IMR-90 (cell line): ENCODE data around the gene FTCDNL1. TPM values are rescaled to one million over a fixed set of nuclear protein-coding genes. Genes with fewer than 3 reads are reported as not detected.
A peak's percentile ranks its signal among the peaks of the same experiment; 100 is the strongest.

Experiments
- ATAC-seq: fragments of 200-7000 bp; cut with Tn5 transposase; 2 replicates; pipeline ENCODE4 v1.9.1; 2020; ENCODE audit warnings: low read depth, mild to moderate bottlenecking, moderate library complexity
- BruUV-seq: library from RNA; stranded (reverse); fragments of 400-500 nt; replicated peaks from 2 replicates; lab custom pipeline; 2021; lab: Mats Ljungman, UMichigan
- CTCF ChIA-PET: fragments of 300-600 bp; formaldehyde crosslinking; extraction: SDS; loops from one replicate; lab custom pipeline; 2021; ENCODE audit warnings: antibody characterized with exemption; lab: Yijun Ruan, JAX
- POLR2A ChIA-PET: fragments of 300-600 bp; sonication (Branson Sonifier 250); formaldehyde crosslinking; loops from one replicate; lab custom pipeline; 2022; ENCODE audit warnings: antibody characterized with exemption; ENCODE audit not compliant: unreplicated experiment; lab: Charles Lee
- DNase-seq: peaks from one replicate; pipeline ENCODE4 v3.0.0; 2013
- H2AFZ ChIP-seq: replicated peaks from 2 replicates; pipeline ENCODE3; 2013; ENCODE audit warnings: low read length, mild to moderate bottlenecking; ENCODE audit not compliant: poor library complexity
- H2AK5ac ChIP-seq: 2 replicates; pipeline ENCODE4 v1.6.1; 2013; ENCODE audit warnings: low read depth, low read length, inconsistent platforms
- H2AK9ac ChIP-seq: replicated peaks from 2 replicates; pipeline ENCODE3; 2013; ENCODE audit warnings: mild to moderate bottlenecking, low read depth, low read length, moderate library complexity; ENCODE audit not compliant: poor library complexity
- H2BK120ac ChIP-seq: 2 replicates; pipeline ENCODE4 v1.6.1; 2013; ENCODE audit warnings: low read depth, low read length, inconsistent platforms
- H2BK15ac ChIP-seq: 3 replicates; pipeline ENCODE4 v1.6.1; 2013; ENCODE audit warnings: low read depth, low read length, inconsistent platforms
- H2BK20ac ChIP-seq: 2 replicates; pipeline ENCODE4 v1.6.1; 2013; ENCODE audit warnings: low read depth, mild to moderate bottlenecking, inconsistent platforms, low read length, moderate library complexity
- H2BK5ac ChIP-seq: 2 replicates; pipeline ENCODE4 v1.6.1; 2013; ENCODE audit warnings: mild to moderate bottlenecking, low read depth, low read length, inconsistent platforms; ENCODE audit not compliant: poor library complexity, severe bottlenecking
- H3K14ac ChIP-seq: replicated peaks from 2 replicates; pipeline ENCODE4 v1.6.1; 2013; ENCODE audit warnings: low read depth, low read length, inconsistent platforms
- H3K18ac ChIP-seq: 2 replicates; pipeline ENCODE4 v1.6.1; 2013; ENCODE audit warnings: low read depth, low read length, control low read depth
- H3K23ac ChIP-seq: 2 replicates; pipeline ENCODE4 v1.6.1; 2013; ENCODE audit warnings: low read depth, low read length, inconsistent platforms
- H3K27ac ChIP-seq: 2 replicates; pipeline ENCODE4 v1.5.1; 2013; ENCODE audit warnings: mild to moderate bottlenecking, control low read depth, low read length; ENCODE audit not compliant: insufficient read depth
- H3K27me3 ChIP-seq: 2 replicates; pipeline ENCODE4 v1.6.1; 2013; ENCODE audit warnings: low read length; ENCODE audit not compliant: control insufficient read depth, insufficient read depth
- H3K36me3 ChIP-seq: 2 replicates; pipeline ENCODE4 v1.6.1; 2013; ENCODE audit warnings: low read length, mixed read lengths; ENCODE audit not compliant: control insufficient read depth, insufficient read depth
- H3K4ac ChIP-seq: 2 replicates; pipeline ENCODE4 v1.6.1; 2013; ENCODE audit warnings: low read depth, low read length, inconsistent platforms
- H3K4me1 ChIP-seq: 2 replicates; pipeline ENCODE4 v1.6.1; 2013; ENCODE audit warnings: low read length, mixed read lengths; ENCODE audit not compliant: control insufficient read depth, insufficient read depth
- H3K4me2 ChIP-seq: 2 replicates; pipeline ENCODE4 v1.6.1; 2013; ENCODE audit warnings: low read depth, mild to moderate bottlenecking, control low read depth, low read length, moderate library complexity
- H3K4me3 ChIP-seq: 2 replicates; pipeline ENCODE4 v1.5.1; 2013; ENCODE audit warnings: low read depth, mild to moderate bottlenecking, control low read depth, low read length, moderate library complexity; ENCODE audit not compliant: insufficient read depth
- H3K56ac ChIP-seq: 2 replicates; pipeline ENCODE4 v1.6.1; 2013; ENCODE audit warnings: low read length, inconsistent platforms; ENCODE audit not compliant: insufficient read depth; ENCODE audit errors: extremely low read depth
- H3K79me1 ChIP-seq, 2 experiments: 2 replicates each; pipeline ENCODE4 v1.6.1; 2013; ENCODE audit warnings: low read length in 2 of 2, inconsistent platforms in 1 of 2, low read depth in 1 of 2
- H3K9ac ChIP-seq: 2 replicates; pipeline ENCODE4 v1.6.1; 2013; ENCODE audit warnings: low read depth, low read length, control low read depth
- H3K9me1 ChIP-seq: 2 replicates; pipeline ENCODE4 v1.6.1; 2013; ENCODE audit warnings: low read length, inconsistent platforms; ENCODE audit not compliant: insufficient read depth
- H3K9me3 ChIP-seq: 2 replicates; pipeline ENCODE4 v1.6.1; 2013; ENCODE audit warnings: low read length; ENCODE audit not compliant: control insufficient read depth, insufficient read depth
- H4K20me1 ChIP-seq: 2 replicates; pipeline ENCODE4 v1.6.1; 2013; ENCODE audit warnings: low read length, inconsistent platforms; ENCODE audit not compliant: insufficient read depth
- H4K5ac ChIP-seq: 2 replicates; pipeline ENCODE4 v1.6.1; 2013; ENCODE audit warnings: mild to moderate bottlenecking, low read depth, low read length, control low read depth
- H4K8ac ChIP-seq, 2 experiments: 2 replicates each; pipeline ENCODE4 v1.6.1; 2013; ENCODE audit warnings: low read depth in 2 of 2, low read length in 2 of 2, control low read depth in 1 of 2, inconsistent platforms in 1 of 2
- H4K91ac ChIP-seq: 2 replicates; pipeline ENCODE4 v1.6.1; 2013; ENCODE audit warnings: low read depth, low read length, inconsistent platforms; ENCODE audit not compliant: insufficient read depth
- MAFK ChIP-seq: IDR thresholded peaks from 2 replicates; pipeline ENCODE4 v1.6.1; 2012; ENCODE audit warnings: low read depth, low read length, improper control_type of control experiment
- MXI1 ChIP-seq: IDR thresholded peaks from 2 replicates; pipeline ENCODE4 v1.6.1; 2012; ENCODE audit warnings: low read depth, mild to moderate bottlenecking, low read length, moderate library complexity, borderline replicate concordance
- POLR2A ChIP-seq: IDR thresholded peaks from 2 replicates; pipeline ENCODE4 v1.6.1; 2012; ENCODE audit warnings: mild to moderate bottlenecking, low read depth, low read length
- WGBS, 2 experiments: methylation state at CpG; one replicate each; pipeline versions ENCODE4 v1.1.5 to v1.1.7; 2013; ENCODE audit warnings: missing lambda C conversion rate in 2 of 2; ENCODE audit not compliant: insufficient read length in 1 of 2; ENCODE audit errors: extremely low coverage in 2 of 2; 5-methylcytosine and 5-hydroxymethylcytosine counted together
- dilution Hi-C: fragments of 300-500 bp; cut with HindIII; formaldehyde crosslinking; loops from one replicate; pipeline ENCODE4 v1.14.3; 2018; ENCODE audit warnings: low sequenced_read_pairs; ENCODE audit not compliant: unreplicated experiment
- in situ Hi-C: fragments of 300-500 bp; cut with MboI; formaldehyde crosslinking; loops from 3 replicates; pipeline ENCODE4 v1.14.3; 2019; ENCODE audit warnings: low sequenced_read_pairs, inconsistent platforms, mixed read lengths
- intact Hi-C: fragments of 100-400 bp; cut with micrococcal nuclease; formaldehyde crosslinking; loops from 2 replicates; pipeline ENCODE4 v1.10.0; 2022
- polyA plus RNA-seq, 3 experiments: library from polyadenylated mRNA; depleted of rRNA; stranded (reverse); fragments of >200 nt; gene quantifications; 2 replicates each; pipeline ENCODE4 v1.2.3, GENCODE V29; 2012; ENCODE audit warnings: low replicate concordance in 1 of 3
- total RNA-seq: library from RNA; depleted of rRNA; stranded (reverse); fragments of >200 nt; gene quantifications from 2 replicates; pipeline ENCODE4 v1.2.3, GENCODE V29; 2012

The FTCDNL1 gene
- total and polyA plus RNA-seq, 2 of the 4 experiments (the other 2 are of a cell fraction) = 0.18 to 0.21 TPM

- intact Hi-C loops = loop anchor here (5.0 kb wide), 1 partner anchor 34 kb away; no protein-coding TSS in a partner anchor
- H3K27me3 ChIP-seq = peaks cover 34% of the 10 kb centered on the region
- POLR2A ChIA-PET = no interaction called here
Measured at GRCh38 chr2:199851501-199851810, 464 bp upstream of the FTCDNL1 start.

More at GRCh38 chr2:199851501-199851810, 464 bp upstream of the FTCDNL1 start:
- peak overlapping the region; percentile 94 for H2AFZ ChIP-seq
- H2AK9ac ChIP-seq = no peak overlapping the region
- dilution Hi-C loops = no loop called here
- H3K79me1 ChIP-seq = no peaks in the 10 kb centered on the region
- no peak overlapping the region for H3K18ac ChIP-seq
- no peak overlapping the region for H2AK5ac ChIP-seq
- no peak overlapping the region for H4K8ac ChIP-seq
- no TSS peak for BruUV-seq
- H3K23ac ChIP-seq = no peak overlapping the region; the same call in 1 of the 2 replicates
- H3K4me1 ChIP-seq = no peaks in the 10 kb centered on the region
- TF ChIP-seq MAFK = no peak
- no peak for TF ChIP-seq MXI1
- TF ChIP-seq POLR2A = no peak
- H4K5ac ChIP-seq = no peak overlapping the region
- no peak overlapping the region for H2BK5ac ChIP-seq
- H3K9me1 ChIP-seq = no peaks in the 10 kb centered on the region
- H3K27ac ChIP-seq = no peak overlapping the region
- H2BK20ac ChIP-seq = no peak overlapping the region
- 20% methylated on average over 1 of the region's 8 CpGs; no CpG with 5 or more reads in 1 of the 2 experiments for WGBS, 2 experiments
- no peak for DNase-seq
- H3K56ac ChIP-seq = peak overlapping the region; percentile 26; the same call in 1 of the 2 replicates
- in situ Hi-C loops = no loop called here
- no peak overlapping the region for H2BK15ac ChIP-seq
- CTCF ChIA-PET = no interaction called here
- H3K14ac ChIP-seq = no peak overlapping the region
- ATAC-seq = no peak
- H3K4ac ChIP-seq = no peak overlapping the region
- no peaks in the 10 kb centered on the region for H3K36me3 ChIP-seq
- peak overlapping the region; percentile 51 for H3K4me3 ChIP-seq
- no peaks in the 10 kb centered on the region for H4K20me1 ChIP-seq
- no peaks in the 10 kb centered on the region for H3K9me3 ChIP-seq
- no peak overlapping the region for H3K9ac ChIP-seq
- peak overlapping the region; percentile 96 for H3K4me2 ChIP-seq
- no peak overlapping the region for H4K91ac ChIP-seq
- no peak overlapping the region for H2BK120ac ChIP-seq
